Measurements from ENCODE around the gene NEK6. TPM values are rescaled to one million over a fixed set of nuclear protein-coding genes. Genes with fewer than 3 reads are reported as not detected.

Gene NEK6
- total and polyA plus RNA-seq, 9 donors = 7.2 to 45.1 (median 22.8) TPM

DNA sequence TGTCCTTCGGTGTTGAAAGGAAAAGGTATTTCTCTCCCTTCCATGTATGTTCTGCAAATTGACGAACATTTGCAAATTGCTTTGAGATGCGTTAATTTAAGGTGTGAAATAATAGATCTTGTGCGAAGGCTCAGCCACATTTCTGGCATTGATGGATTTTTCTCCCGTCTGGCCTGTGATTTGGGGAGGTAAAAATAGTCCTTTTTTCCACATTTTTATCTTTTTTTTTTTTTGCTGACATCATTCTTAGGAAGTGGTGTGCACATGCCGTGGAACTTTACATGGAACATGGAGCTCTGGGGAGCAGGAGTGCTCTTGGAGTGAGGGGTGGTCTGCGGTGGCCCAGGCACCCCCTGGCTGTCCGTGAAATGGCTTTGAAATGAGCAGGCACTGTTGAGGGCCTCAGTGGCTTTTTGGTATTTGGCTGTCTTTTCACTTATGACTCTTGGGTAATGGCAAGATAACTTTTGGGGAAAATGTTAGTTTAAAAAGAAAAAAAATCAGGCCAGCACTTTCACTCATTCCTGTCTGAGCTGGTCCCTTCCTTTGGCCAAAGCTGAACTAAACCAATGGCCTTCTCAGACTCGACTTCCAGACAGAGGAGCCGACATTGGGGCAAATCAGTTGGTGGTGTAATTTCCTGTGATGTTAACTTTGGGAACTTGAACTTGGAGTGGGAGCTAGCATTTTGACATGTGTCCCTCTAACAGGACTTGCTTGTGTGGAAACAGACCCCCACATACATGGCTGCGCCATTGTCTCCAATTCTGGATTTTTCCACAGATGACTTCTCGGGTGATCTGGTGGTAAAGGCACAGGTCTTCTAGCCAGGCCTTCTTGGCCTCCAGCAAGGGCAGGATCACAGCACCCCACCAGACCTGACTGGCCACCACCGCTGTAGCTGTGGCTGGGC is 4.2 kb downstream of the NEK6 start:
- TF ChIP-seq EP300 (IDR thresholded peaks at IDR 0.05) (no peak), CTCF (IDR thresholded peaks at IDR 0.05) (no peak), POLR2A (IDR thresholded peaks at IDR 0.05) (no peak)
- no peaks in the 10 kb centered on the region for H3K9me3 ChIP-seq
- no peaks in the 10 kb centered on the region for H3K36me3 ChIP-seq
- 75 to 84% (median 75%) methylated on average over 13 of the region's 13 CpGs for WGBS, 3 donors
- H3K4me1 ChIP-seq (ENCODE audit: insufficient read depth) = peaks cover 21% of the 10 kb centered on the region
- no peak for DNase-seq
- H3K27ac ChIP-seq = no peak overlapping the region
- no peak overlapping the region for H3K4me3 ChIP-seq
- H3K27me3 ChIP-seq = no peaks in the 10 kb centered on the region
- intact Hi-C loops (cut with DNase I) = no loop called here

DNA sequence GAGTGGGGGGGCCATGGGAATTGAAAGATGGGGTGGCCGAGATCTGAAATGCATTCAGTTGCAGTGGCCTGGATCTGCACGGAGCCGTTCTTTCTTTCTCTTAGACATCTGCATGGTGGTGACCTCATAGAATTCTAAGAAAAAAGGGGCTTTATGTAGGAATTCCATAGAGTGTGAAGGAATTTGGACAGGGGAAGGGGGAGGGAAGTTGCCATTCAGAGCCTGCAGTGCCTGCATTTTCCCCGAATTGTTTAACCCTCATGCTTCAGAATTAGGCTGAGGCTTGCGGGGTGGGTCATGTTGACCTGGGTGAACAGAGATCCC is 4.9 kb downstream of the NEK6 start:
- no peak overlapping the region for H3K27ac ChIP-seq
- TF ChIP-seq POLR2A (IDR thresholded peaks at IDR 0.05) (no peak), CTCF (IDR thresholded peaks at IDR 0.05) (no peak), EP300 (IDR thresholded peaks at IDR 0.05) (no peak)
- no peaks in the 10 kb centered on the region for H3K27me3 ChIP-seq
- no peak for DNase-seq
- intact Hi-C loops (cut with DNase I) = no loop called here
- H3K36me3 ChIP-seq = no peaks in the 10 kb centered on the region
- no peaks in the 10 kb centered on the region for H3K9me3 ChIP-seq
- WGBS, 3 donors = 70 to 83% (median 76%) methylated on average over 5 of the region's 5 CpGs
- peaks cover 21% of the 10 kb centered on the region for H3K4me1 ChIP-seq (ENCODE audit: insufficient read depth)
- H3K4me3 ChIP-seq = no peak overlapping the region

DNA sequence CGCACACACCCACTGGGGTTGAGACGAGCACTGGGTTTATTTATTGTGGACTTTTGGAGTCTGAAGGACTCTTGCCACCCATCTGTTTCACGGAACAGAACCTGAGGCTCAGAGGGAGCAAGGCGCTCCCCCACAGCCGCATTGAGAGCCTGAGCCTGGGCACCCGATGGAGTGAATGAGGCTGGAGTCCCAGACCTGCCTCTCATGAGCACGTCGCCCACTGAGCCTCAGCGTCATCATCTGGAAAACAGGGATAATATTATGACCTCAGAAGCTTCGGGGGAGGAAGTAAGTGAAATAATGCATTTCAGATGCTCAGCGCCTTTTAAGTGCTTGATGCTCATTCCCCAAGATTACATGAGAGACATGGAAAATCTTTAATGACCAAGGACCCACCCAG is 5.5 kb downstream of the NEK6 start:
- H3K36me3 ChIP-seq = no peaks in the 10 kb centered on the region
- H3K27me3 ChIP-seq = no peaks in the 10 kb centered on the region
- no peaks in the 10 kb centered on the region for H3K9me3 ChIP-seq
- no peak overlapping the region for H3K27ac ChIP-seq
- intact Hi-C loops (cut with DNase I) = no loop called here
- H3K4me1 ChIP-seq (ENCODE audit: insufficient read depth) = peaks cover 21% of the 10 kb centered on the region
- no peak for TF ChIP-seq EP300 (IDR thresholded peaks at IDR 0.05)
- no peak for TF ChIP-seq CTCF (IDR thresholded peaks at IDR 0.05)
- no peak for TF ChIP-seq POLR2A (IDR thresholded peaks at IDR 0.05)
- no peak for DNase-seq
- no peak overlapping the region for H3K4me3 ChIP-seq
- 91 to 95% (median 92%) methylated on average over 11 of the region's 11 CpGs for WGBS, 3 donors

- Histone ChIP-seq H3K27ac (no peak overlapping the region), H3K4me3 (no peak overlapping the region), H3K9me3 (no peaks in the 10 kb centered on the region), H3K36me3 (no peaks in the 10 kb centered on the region), H3K27me3 (no peaks in the 10 kb centered on the region), H3K4me1 (ENCODE audit: insufficient read depth) (peaks cover 18% of the 10 kb centered on the region)
- DNase-seq = no peak
- TF ChIP-seq POLR2A (IDR thresholded peaks at IDR 0.05) = no peak
- no peak for TF ChIP-seq EP300 (IDR thresholded peaks at IDR 0.05)
- no peak for TF ChIP-seq CTCF (IDR thresholded peaks at IDR 0.05)
- 85 to 91% (median 89%) methylated on average over 22 of the region's 22 CpGs for WGBS, 3 donors
- intact Hi-C loops (cut with DNase I) = no loop called here
Measured at GRCh38 chr9:124263800-124264426, 6.2 kb downstream of the NEK6 start.
